Measurements from ENCODE around the gene LY6G6C. TPM values are rescaled to one million over a fixed set of nuclear protein-coding genes. Genes with fewer than 3 reads are reported as not detected.

LY6G6C gene
- total RNA-seq, 1 experiment from 2014 or later: not detected

DNA sequence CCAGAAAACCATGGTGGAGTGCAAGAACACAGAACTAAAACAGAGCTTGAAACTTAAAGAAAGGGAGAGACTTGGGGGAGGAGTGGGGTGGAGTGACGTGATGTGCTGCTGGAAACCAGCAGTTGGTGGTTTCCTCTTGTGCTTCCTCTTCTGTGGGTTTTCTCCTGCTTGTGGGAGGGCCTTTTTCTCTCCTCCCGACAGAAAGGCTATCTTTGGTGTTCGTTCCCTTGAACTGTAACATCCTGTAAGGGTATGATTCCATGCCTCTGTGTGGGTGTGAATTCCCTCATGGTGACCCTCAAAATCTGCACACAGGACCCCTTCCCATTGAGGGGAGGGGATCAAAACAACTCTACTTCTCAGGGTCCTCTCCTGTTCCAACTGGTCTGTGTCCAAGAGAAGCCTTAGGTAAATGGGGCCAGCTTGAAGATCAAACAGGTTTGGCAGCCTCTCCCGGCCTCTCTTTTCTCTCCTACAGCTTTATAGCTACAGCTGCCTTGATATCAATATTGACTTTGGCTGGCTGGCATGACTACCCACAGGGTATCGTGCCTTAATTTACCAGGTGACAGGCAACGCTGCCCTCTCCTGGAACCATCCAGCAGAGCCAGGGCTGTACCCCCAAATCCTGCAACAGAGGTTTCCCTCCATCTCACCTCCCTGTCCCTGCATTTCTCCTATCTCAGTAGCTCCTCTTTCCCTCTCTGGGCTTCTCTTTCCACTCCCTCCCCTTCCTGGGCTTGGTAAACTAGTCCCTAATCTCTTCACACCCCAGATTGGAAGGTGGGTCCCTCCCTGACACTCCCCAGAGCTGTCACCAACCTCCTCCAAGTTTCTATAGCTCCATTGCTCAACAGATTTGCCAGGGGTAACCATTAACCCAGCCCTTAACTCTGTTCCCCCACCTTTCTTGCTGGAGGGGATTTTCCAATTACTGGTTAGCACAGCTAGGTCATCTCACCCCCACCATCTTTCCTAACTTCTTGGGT is 16.7 kb upstream of the LY6G6C start:
- H3K36me3 Mint-ChIP-seq (ENCODE audit: insufficient read depth, unreplicated experiment): peaks cover 96% of the 10 kb centered on the region
- peaks cover 60% of the 10 kb centered on the region for H3K4me1 Mint-ChIP-seq (ENCODE audit: low read depth, unreplicated experiment)
- DNase-seq: peak; percentile 91
- no TSS peak for BruUV-seq (replicated peaks)
- no peaks in the 10 kb centered on the region for H3K27me3 Mint-ChIP-seq (ENCODE audit: unreplicated experiment)
- H3K27ac Mint-ChIP-seq (ENCODE audit: unreplicated experiment): peak overlapping the region; percentile 94
- no peaks in the 10 kb centered on the region for H3K9me3 Mint-ChIP-seq (ENCODE audit: low read depth, unreplicated experiment)
- CTCF ChIA-PET: interaction anchor here (0.5 to 4.8 kb wide), 27 partner anchors 8 to 1765 kb away, joined by 3 to 49 read pairs (median 6); partner anchors contain the start of genes ABHD16A, BAG6, C6orf47 and DDAH2
- intact Hi-C loops (cut with micrococcal nuclease; ENCODE audit: unreplicated experiment): loop anchor here (1.0 to 5.0 kb wide), 3 partner anchors 9 to 58 kb away; partner anchors contain the start of genes ABHD16A and DDAH2
- H3K4me3 Mint-ChIP-seq (ENCODE audit: low read depth, unreplicated experiment): peak overlapping the region; percentile 98
- no peak for TF ChIP-seq CTCF (IDR thresholded peaks at IDR 0.05; ENCODE audit: unreplicated experiment)

- no peaks in the 10 kb centered on the region for H3K9me3 Mint-ChIP-seq (ENCODE audit: low read depth, unreplicated experiment)
- peak overlapping the region; percentile 98 for H3K4me3 Mint-ChIP-seq (ENCODE audit: low read depth, unreplicated experiment)
- no peak for TF ChIP-seq CTCF (IDR thresholded peaks at IDR 0.05; ENCODE audit: unreplicated experiment)
- BruUV-seq (replicated peaks): no TSS peak
- H3K36me3 Mint-ChIP-seq (ENCODE audit: insufficient read depth, unreplicated experiment): peaks cover 96% of the 10 kb centered on the region
- H3K4me1 Mint-ChIP-seq (ENCODE audit: low read depth, unreplicated experiment): peaks cover 65% of the 10 kb centered on the region
- DNase-seq: peak; percentile 54
- intact Hi-C loops (cut with micrococcal nuclease; ENCODE audit: unreplicated experiment): loop anchor here (5.0 kb wide), 1 partner anchor 35 kb away; the partner anchor contains the start of gene ABHD16A
- peak overlapping the region; percentile 94 for H3K27ac Mint-ChIP-seq (ENCODE audit: unreplicated experiment)
- CTCF ChIA-PET: interaction anchor here (0.7 to 4.8 kb wide), 16 partner anchors 7 to 196 kb away, joined by 3 to 49 read pairs (median 6); partner anchors contain the start of genes BAG6, C6orf47, DDAH2 and DDX39B
- no peaks in the 10 kb centered on the region for H3K27me3 Mint-ChIP-seq (ENCODE audit: unreplicated experiment)
These were observed 15.9 kb upstream of the LY6G6C start for GRCh38 chr6:31737315-31737990.

DNA sequence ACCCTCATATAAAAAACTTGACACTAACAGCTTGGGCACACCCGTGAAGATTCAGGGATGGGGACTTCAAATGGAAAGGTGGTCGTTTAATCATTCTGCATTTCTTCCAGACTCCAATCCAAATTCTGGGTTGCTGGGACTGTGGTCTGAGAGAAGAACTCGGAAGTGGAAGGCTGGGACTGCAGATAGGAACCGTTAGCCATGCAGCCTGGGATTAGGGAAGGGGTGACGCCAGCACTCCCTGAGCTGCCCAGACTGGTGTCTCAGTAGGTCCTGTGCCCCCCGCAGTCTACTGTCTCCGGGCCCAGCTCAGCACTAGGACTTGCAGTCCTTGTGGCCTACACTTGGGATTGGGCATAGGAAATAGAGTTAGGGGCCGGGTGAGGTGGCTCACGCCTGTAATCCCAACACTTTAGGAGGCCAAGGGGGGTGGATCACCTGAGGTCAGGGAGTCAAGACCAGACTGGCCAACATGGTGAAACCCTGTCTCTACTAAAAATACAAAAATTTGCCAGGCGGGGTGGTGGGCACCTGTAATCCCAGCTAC is 15.3 kb upstream of the LY6G6C start:
- DNase-seq: no peak
- Mint-ChIP-seq H3K9me3 (ENCODE audit: low read depth, unreplicated experiment) (no peaks in the 10 kb centered on the region), H3K27ac (ENCODE audit: unreplicated experiment) (peak overlapping the region; percentile 94), H3K27me3 (ENCODE audit: unreplicated experiment) (no peaks in the 10 kb centered on the region), H3K4me1 (ENCODE audit: low read depth, unreplicated experiment) (peaks cover 63% of the 10 kb centered on the region), H3K36me3 (ENCODE audit: insufficient read depth, unreplicated experiment) (peaks cover 99% of the 10 kb centered on the region), H3K4me3 (ENCODE audit: low read depth, unreplicated experiment) (peak overlapping the region; percentile 98)
- BruUV-seq (replicated peaks): no TSS peak
- no peak for TF ChIP-seq CTCF (IDR thresholded peaks at IDR 0.05; ENCODE audit: unreplicated experiment)
- CTCF ChIA-PET: interaction anchor here (0.6 to 3.4 kb wide), 9 partner anchors 33 to 196 kb away, joined by 3 to 16 read pairs (median 4); partner anchors contain the start of genes BAG6, DDX39B and LSM2
- intact Hi-C loops (cut with micrococcal nuclease; ENCODE audit: unreplicated experiment): loop anchor here (5.0 kb wide), 1 partner anchor 35 kb away; the partner anchor contains the start of gene ABHD16A
